ENCODE data around the gene ALAS1. TPM values are rescaled to one million over a fixed set of nuclear protein-coding genes. Genes with fewer than 3 reads are reported as not detected.

ALAS1 gene
- total and polyA plus RNA-seq, 2 of the 13 experiments (the other 11 are each of a cell fraction or from before 2014, with no cell fraction given): 36.0 to 43.2 TPM

- TF ChIP-seq CCDC6 (CRISPR knock-in tag; IDR thresholded peaks at IDR 0.05) (no peak), KDM1A (CRISPR knock-in tag; IDR thresholded peaks at IDR 0.05) (peak; percentile 24; the same call in 1 of the 2 replicates), CHD4 (IDR thresholded peaks at IDR 0.05; ENCODE audit: borderline replicate concordance, low read length) (no peak), ZNF275 (CRISPR knock-in tag; IDR thresholded peaks at IDR 0.05; ENCODE audit: borderline replicate concordance) (no peak), PITX1 (CRISPR knock-in tag; IDR thresholded peaks at IDR 0.05) (no peak), TERF1 (CRISPR knock-in tag; IDR thresholded peaks at IDR 0.05) (no peak), ZNF629 (CRISPR knock-in tag; conservative IDR thresholded peaks at IDR 0.05) (peak; percentile 78), FLYWCH1 (CRISPR knock-in tag; IDR thresholded peaks at IDR 0.05) (no peak), ATM (IDR thresholded peaks at IDR 0.05; ENCODE audit: borderline replicate concordance) (no peak), ESRRA (CRISPR knock-in tag; IDR thresholded peaks at IDR 0.05; ENCODE audit: low read depth) (0 out of 2 replicates have a peak, but pooled peaks have one; percentile 26), ZFP36 (IDR thresholded peaks at IDR 0.05; ENCODE audit: borderline replicate concordance, low read depth, low read length, partially characterized antibody) (no peak), SPEN (CRISPR knock-in tag; IDR thresholded peaks at IDR 0.05; ENCODE audit: low read depth) (no peak), ZNF704 (CRISPR knock-in tag; IDR thresholded peaks at IDR 0.05; ENCODE audit: borderline replicate concordance) (no peak)
Measured at GRCh38 chr3:52208556-52208955, 10.6 kb downstream of the ALAS1 start (continued).

All from HepG2 (cell line).